Activated gamma-delta T cell treated with Interleukin-2 at 50 U/mL for 16 hours (primary cell): ENCODE data around the gene MCC.
A peak's percentile ranks its signal among the peaks of the same experiment; 100 is the strongest.
"Not testable (repeated sequence)": the region's sequence is repeated elsewhere in the genome, so short reads cannot be mapped to it uniquely, and the experiment has no call there.

Experiments used
- DNase-seq: peaks from one replicate; pipeline ENCODE4 v3.0.0-alpha.2; 2020

MCC gene

GRCh38 chr5:113092683-113093082, 395.6 kb downstream of the MCC start:
- no peak for DNase-seq

- DNase-seq: no peak
These were observed 396.6 kb downstream of the MCC start for GRCh38 chr5:113091622-113092021.

GRCh38 chr5:113090336-113091106, 397.7 kb downstream of the MCC start:
- DNase-seq: peak; percentile 7

- DNase-seq: no peak
These were observed 398.5 kb downstream of the MCC start for GRCh38 chr5:113089653-113090335.

- no peak for DNase-seq
These were observed 400.2 kb downstream of the MCC start for GRCh38 chr5:113087976-113088514.

- no peak for DNase-seq
These were observed 402.3 kb downstream of the MCC start for GRCh38 chr5:113085880-113086409.

GRCh38 chr5:113085084-113085414, 403.2 kb downstream of the MCC start:
- no peak for DNase-seq

GRCh38 chr5:113084402-113085083, 403.7 kb downstream of the MCC start:
- no peak for DNase-seq

GRCh38 chr5:113083481-113083880, 404.8 kb downstream of the MCC start:
- no peak for DNase-seq

GRCh38 chr5:113082547-113082905, 405.7 kb downstream of the MCC start:
- DNase-seq: no peak

GRCh38 chr5:113081881-113082546, 406.2 kb downstream of the MCC start:
- DNase-seq: no peak

- DNase-seq: no peak
These were observed 407.0 kb downstream of the MCC start for GRCh38 chr5:113081091-113081839.

- not testable (repeated sequence) for DNase-seq
These were observed 411.6 kb downstream of the MCC start for GRCh38 chr5:113076649-113077048.

- no peak for DNase-seq
These were observed 413.2 kb downstream of the MCC start for GRCh38 chr5:113075019-113075418.

- DNase-seq: peak; percentile 50
These were observed 414.6 kb downstream of the MCC start for GRCh38 chr5:113073629-113074034.

GRCh38 chr5:113071401-113071800, 416.9 kb downstream of the MCC start:
- DNase-seq: no peak

- DNase-seq: no peak
These were observed 417.4 kb downstream of the MCC start for GRCh38 chr5:113070901-113071300.

GRCh38 chr5:113068559-113068958, 419.7 kb downstream of the MCC start:
- no peak for DNase-seq

GRCh38 chr5:113067635-113068344, 420.5 kb downstream of the MCC start:
- DNase-seq: no peak

GRCh38 chr5:113065626-113066025, 422.6 kb downstream of the MCC start:
- no peak for DNase-seq

GRCh38 chr5:113064806-113065205, 423.4 kb downstream of the MCC start:
- DNase-seq: no peak

GRCh38 chr5:113063927-113064326, 424.3 kb downstream of the MCC start:
- DNase-seq: no peak
